K562 (cell line): Measurements from ENCODE around the gene NPM3. TPM values are rescaled to one million over a fixed set of nuclear protein-coding genes. Genes with fewer than 3 reads are reported as not detected.

Experiments
- ASH1L ChIP-seq: fragments of 450-650 bp; IDR thresholded peaks from 2 replicates; pipeline ENCODE4 v1.6.1; 2018; ENCODE audit warnings: borderline replicate concordance, mild to moderate bottlenecking, low read depth; ENCODE audit not compliant: partially characterized antibody
- ATF6 ChIP-seq: sonication (generic); formaldehyde crosslinking; IDR thresholded peaks from 2 replicates; pipeline ENCODE4 v1.4.0; 2020; ENCODE audit warnings: mild to moderate bottlenecking, missing genetic modification reagents
- BRF1 ChIP-seq: IDR thresholded peaks from 3 replicates; pipeline ENCODE4 v1.6.1; 2011; ENCODE audit warnings: borderline replicate concordance, mild to moderate bottlenecking; ENCODE audit not compliant: insufficient read length; ENCODE audit errors: extremely low read depth
- CREB5 ChIP-seq: fragments of 250-450 bp; sonication (Bioruptor Pico); IDR thresholded peaks from 2 replicates; pipeline ENCODE4 v1.5.0; 2020; ENCODE audit warnings: mild to moderate bottlenecking
- DDX20 ChIP-seq: fragments of 450-650 bp; IDR thresholded peaks from 2 replicates; pipeline ENCODE4 v1.6.1; 2016; ENCODE audit warnings: missing genetic modification characterization, low read depth, mild to moderate bottlenecking, missing compliant biosample characterization, moderate library complexity
- ILK ChIP-seq: fragments of 450-650 bp; IDR thresholded peaks from 2 replicates; pipeline ENCODE4 v1.6.1; 2016; ENCODE audit warnings: missing genetic modification characterization, low read depth, mild to moderate bottlenecking, missing compliant biosample characterization, moderate library complexity, borderline replicate concordance
- MNT ChIP-seq, 2 experiments: fragments of 450-650 bp; conservative IDR thresholded peaks; 2 replicates each; pipeline ENCODE4 v1.6.1; 2017; ENCODE audit warnings: mild to moderate bottlenecking in 2 of 2, moderate library complexity in 2 of 2
- SAFB2 ChIP-seq: fragments of 200-400 bp; formaldehyde crosslinking; IDR thresholded peaks from 2 replicates; pipeline ENCODE4 v1.6.1; 2018; ENCODE audit warnings: borderline replicate concordance, low read length, low read depth, moderate library complexity; ENCODE audit not compliant: severe bottlenecking
- SUPT5H ChIP-seq: fragments of 450-650 bp; IDR thresholded peaks from 2 replicates; pipeline ENCODE4 v1.6.1; 2016
- XRCC4 ChIP-seq: IDR thresholded peaks from one replicate; pipeline ENCODE4 v1.6.1; 2011; ENCODE audit not compliant: insufficient read depth, insufficient read length; ENCODE audit errors: extremely low read depth
- ZNF12 ChIP-seq: sonication (generic); formaldehyde crosslinking; IDR thresholded peaks from 2 replicates; pipeline ENCODE4 v1.4.0; 2020; ENCODE audit warnings: mild to moderate bottlenecking, missing genetic modification reagents
- ZNF253 ChIP-seq: fragments of 250-450 bp; sonication (Bioruptor Pico); conservative IDR thresholded peaks from 2 replicates; pipeline ENCODE4 v1.6.1; 2021; ENCODE audit warnings: mild to moderate bottlenecking
- ZNF347 ChIP-seq: fragments of 450-650 bp; formaldehyde crosslinking; IDR thresholded peaks from 2 replicates; pipeline ENCODE4 v1.4.0; 2020; ENCODE audit warnings: low read depth, mild to moderate bottlenecking, moderate library complexity
- polyA plus RNA-seq, 8 experiments: library from polyadenylated mRNA; depleted of rRNA in 4 of 8; stranded (reverse) in 5 of 8; unstranded in 3 of 8; fragments of >200 nt; fragmentation: Nextera tagmentation in 2 of 8; fragmentation: Illumina TruSeq in 1 of 8; extraction: Ambion mirVana in 2 of 8; extraction: Trizol in 1 of 8; gene quantifications; 2 replicates each; pipeline versions ENCODE4 v1.2.1 to v1.2.3, GENCODE V29; 2011 to 2014; ENCODE audit warnings: inconsistent platforms in 1 of 8, missing spikeins in 1 of 8
- total RNA-seq, 7 experiments: library from RNA; depleted of rRNA in 6 of 7; stranded (reverse); fragments of >200 nt in 6 of 7; fragmentation: Illumina TruSeq in 2 of 7; extraction: Trizol in 2 of 7; gene quantifications; 2 replicates each; pipeline versions ENCODE4 v1.2.1 to v1.2.3, GENCODE V29; 2011 to 2021; ENCODE audit warnings: low replicate concordance in 1 of 7
- TF ChIP-seq, protein P1 (sequence below): fragments of 450-650 bp; IDR thresholded peaks from 2 replicates; pipeline ENCODE4 v1.6.1; 2016; ENCODE audit warnings: mild to moderate bottlenecking
- TF ChIP-seq, protein P2 (sequence below): sonication (generic); formaldehyde crosslinking; IDR thresholded peaks from 2 replicates; pipeline ENCODE4 v1.5.0; 2020; ENCODE audit warnings: missing genetic modification reagents
- TF ChIP-seq, protein P3 (sequence below): sonication (generic); formaldehyde crosslinking; IDR thresholded peaks from 2 replicates; pipeline ENCODE4 v1.8.1; 2023; ENCODE audit warnings: mild to moderate bottlenecking, missing genetic modification reagents, moderate library complexity

Gene NPM3
- total and polyA plus RNA-seq, 9 of the 15 experiments (the other 6 are each of a cell fraction or from before 2014, with no cell fraction given), result 15.2 to 239 (median 114) TPM

GRCh38 chr10:101782811-101783735 lies at the start of gene NPM3 (continued):
- TF ChIP-seq MNT (conservative IDR thresholded peaks at IDR 0.05), result peak; percentile 55 to 81
- TF ChIP-seq ZNF347 (CRISPR knock-in tag), result no peak
- TF ChIP-seq SAFB2, result no peak
- no peak for TF ChIP-seq DDX20 (tag)
- TF ChIP-seq, protein P1, sequence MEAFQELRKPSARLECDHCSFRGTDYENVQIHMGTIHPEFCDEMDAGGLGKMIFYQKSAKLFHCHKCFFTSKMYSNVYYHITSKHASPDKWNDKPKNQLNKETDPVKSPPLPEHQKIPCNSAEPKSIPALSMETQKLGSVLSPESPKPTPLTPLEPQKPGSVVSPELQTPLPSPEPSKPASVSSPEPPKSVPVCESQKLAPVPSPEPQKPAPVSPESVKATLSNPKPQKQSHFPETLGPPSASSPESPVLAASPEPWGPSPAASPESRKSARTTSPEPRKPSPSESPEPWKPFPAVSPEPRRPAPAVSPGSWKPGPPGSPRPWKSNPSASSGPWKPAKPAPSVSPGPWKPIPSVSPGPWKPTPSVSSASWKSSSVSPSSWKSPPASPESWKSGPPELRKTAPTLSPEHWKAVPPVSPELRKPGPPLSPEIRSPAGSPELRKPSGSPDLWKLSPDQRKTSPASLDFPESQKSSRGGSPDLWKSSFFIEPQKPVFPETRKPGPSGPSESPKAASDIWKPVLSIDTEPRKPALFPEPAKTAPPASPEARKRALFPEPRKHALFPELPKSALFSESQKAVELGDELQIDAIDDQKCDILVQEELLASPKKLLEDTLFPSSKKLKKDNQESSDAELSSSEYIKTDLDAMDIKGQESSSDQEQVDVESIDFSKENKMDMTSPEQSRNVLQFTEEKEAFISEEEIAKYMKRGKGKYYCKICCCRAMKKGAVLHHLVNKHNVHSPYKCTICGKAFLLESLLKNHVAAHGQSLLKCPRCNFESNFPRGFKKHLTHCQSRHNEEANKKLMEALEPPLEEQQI, result no peak
- peak; percentile 73 for TF ChIP-seq SUPT5H
- TF ChIP-seq ILK, result no peak
- no peak for TF ChIP-seq ATF6 (CRISPR knock-in tag)
- TF ChIP-seq ASH1L, result no peak
- TF ChIP-seq CREB5, result no peak
- TF ChIP-seq, protein P2, sequence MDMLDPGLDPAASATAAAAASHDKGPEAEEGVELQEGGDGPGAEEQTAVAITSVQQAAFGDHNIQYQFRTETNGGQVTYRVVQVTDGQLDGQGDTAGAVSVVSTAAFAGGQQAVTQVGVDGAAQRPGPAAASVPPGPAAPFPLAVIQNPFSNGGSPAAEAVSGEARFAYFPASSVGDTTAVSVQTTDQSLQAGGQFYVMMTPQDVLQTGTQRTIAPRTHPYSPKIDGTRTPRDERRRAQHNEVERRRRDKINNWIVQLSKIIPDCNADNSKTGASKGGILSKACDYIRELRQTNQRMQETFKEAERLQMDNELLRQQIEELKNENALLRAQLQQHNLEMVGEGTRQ (CRISPR knock-in tag), result no peak
- no peak for TF ChIP-seq XRCC4
- TF ChIP-seq ZNF12 (CRISPR knock-in tag), result no peak
- TF ChIP-seq, protein P3, sequence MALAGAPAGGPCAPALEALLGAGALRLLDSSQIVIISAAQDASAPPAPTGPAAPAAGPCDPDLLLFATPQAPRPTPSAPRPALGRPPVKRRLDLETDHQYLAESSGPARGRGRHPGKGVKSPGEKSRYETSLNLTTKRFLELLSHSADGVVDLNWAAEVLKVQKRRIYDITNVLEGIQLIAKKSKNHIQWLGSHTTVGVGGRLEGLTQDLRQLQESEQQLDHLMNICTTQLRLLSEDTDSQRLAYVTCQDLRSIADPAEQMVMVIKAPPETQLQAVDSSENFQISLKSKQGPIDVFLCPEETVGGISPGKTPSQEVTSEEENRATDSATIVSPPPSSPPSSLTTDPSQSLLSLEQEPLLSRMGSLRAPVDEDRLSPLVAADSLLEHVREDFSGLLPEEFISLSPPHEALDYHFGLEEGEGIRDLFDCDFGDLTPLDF (CRISPR knock-in tag), result no peak
- no peak for TF ChIP-seq ZNF253 (CRISPR knock-in tag)
- TF ChIP-seq BRF1, result no peak
